IMR-90 (cell line): Measurements from ENCODE around the gene POLD4.
A peak's percentile ranks its signal among the peaks of the same experiment; 100 is the strongest.

Source experiments
- CEBPB ChIP-seq: IDR thresholded peaks from 2 replicates; pipeline ENCODE4 v1.6.1; 2012; ENCODE audit warnings: low read depth, low read length, improper control_type of control experiment
- POLR2A ChIP-seq: IDR thresholded peaks from 2 replicates; pipeline ENCODE4 v1.6.1; 2012; ENCODE audit warnings: mild to moderate bottlenecking, low read depth, low read length
- RAD21 ChIP-seq: IDR thresholded peaks from 2 replicates; pipeline ENCODE4 v1.6.1; 2012; ENCODE audit warnings: low read length, improper control_type of control experiment
- TF ChIP-seq, protein P1 (sequence below): conservative IDR thresholded peaks from 2 replicates; pipeline ENCODE4 v1.5.1; 2012; ENCODE audit warnings: mild to moderate bottlenecking, low read depth, low read length, improper control_type of control experiment
- TF ChIP-seq, protein P2 (sequence below): fragments of 150-350 bp; IDR thresholded peaks from 2 replicates; pipeline ENCODE4 v1.6.1; 2016; ENCODE audit warnings: low read depth, mild to moderate bottlenecking, low read length, moderate library complexity, borderline replicate concordance
- TF ChIP-seq, protein P3 (sequence below): fragments of 150-350 bp; IDR thresholded peaks from 2 replicates; pipeline ENCODE4 v1.6.1; 2017; ENCODE audit warnings: mild to moderate bottlenecking, antibody characterized with exemption, low read length, low read depth

DNA sequence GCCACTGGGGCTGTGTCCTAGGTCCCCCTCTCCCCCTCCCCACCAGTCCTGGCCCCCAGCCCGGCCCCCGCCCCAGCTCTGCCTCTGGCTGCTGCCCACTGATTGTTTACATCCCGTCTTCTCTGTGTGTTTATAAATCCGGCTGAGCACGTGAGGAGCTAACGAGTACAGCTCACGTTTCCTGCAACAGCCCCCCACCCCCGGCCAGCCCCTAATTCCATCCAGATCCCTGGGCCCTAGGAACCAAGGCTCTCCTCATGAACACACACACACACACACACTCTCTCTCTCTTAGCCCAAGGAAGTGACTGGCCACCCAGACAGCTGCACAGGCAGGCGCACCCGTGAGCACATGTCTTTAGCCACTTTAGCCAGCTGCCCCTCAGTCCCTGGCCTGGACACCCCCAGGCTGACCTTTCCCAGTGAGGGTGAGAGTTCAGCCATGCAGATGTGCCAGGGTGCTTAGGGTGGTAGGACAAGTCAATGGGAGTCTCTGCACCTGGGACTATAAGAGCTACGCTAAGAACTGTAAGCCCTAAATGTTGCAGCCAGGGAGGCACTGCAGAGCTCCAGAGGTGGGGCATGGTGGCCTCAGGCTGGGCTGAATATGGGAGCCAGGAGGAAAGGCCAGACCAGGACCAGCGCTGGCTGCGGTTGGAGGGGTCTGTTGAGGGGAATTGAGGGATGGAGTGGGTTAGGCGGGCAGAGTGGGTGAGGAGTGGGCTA is 17.2 kb upstream of the POLD4 start:
- TF ChIP-seq POLR2A (no peak), RAD21 (no peak), CEBPB (no peak)
- TF ChIP-seq, protein P1, sequence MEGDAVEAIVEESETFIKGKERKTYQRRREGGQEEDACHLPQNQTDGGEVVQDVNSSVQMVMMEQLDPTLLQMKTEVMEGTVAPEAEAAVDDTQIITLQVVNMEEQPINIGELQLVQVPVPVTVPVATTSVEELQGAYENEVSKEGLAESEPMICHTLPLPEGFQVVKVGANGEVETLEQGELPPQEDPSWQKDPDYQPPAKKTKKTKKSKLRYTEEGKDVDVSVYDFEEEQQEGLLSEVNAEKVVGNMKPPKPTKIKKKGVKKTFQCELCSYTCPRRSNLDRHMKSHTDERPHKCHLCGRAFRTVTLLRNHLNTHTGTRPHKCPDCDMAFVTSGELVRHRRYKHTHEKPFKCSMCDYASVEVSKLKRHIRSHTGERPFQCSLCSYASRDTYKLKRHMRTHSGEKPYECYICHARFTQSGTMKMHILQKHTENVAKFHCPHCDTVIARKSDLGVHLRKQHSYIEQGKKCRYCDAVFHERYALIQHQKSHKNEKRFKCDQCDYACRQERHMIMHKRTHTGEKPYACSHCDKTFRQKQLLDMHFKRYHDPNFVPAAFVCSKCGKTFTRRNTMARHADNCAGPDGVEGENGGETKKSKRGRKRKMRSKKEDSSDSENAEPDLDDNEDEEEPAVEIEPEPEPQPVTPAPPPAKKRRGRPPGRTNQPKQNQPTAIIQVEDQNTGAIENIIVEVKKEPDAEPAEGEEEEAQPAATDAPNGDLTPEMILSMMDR = no peak
- TF ChIP-seq, protein P2, sequence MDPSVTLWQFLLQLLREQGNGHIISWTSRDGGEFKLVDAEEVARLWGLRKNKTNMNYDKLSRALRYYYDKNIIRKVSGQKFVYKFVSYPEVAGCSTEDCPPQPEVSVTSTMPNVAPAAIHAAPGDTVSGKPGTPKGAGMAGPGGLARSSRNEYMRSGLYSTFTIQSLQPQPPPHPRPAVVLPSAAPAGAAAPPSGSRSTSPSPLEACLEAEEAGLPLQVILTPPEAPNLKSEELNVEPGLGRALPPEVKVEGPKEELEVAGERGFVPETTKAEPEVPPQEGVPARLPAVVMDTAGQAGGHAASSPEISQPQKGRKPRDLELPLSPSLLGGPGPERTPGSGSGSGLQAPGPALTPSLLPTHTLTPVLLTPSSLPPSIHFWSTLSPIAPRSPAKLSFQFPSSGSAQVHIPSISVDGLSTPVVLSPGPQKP = no peak
- TF ChIP-seq, protein P3, sequence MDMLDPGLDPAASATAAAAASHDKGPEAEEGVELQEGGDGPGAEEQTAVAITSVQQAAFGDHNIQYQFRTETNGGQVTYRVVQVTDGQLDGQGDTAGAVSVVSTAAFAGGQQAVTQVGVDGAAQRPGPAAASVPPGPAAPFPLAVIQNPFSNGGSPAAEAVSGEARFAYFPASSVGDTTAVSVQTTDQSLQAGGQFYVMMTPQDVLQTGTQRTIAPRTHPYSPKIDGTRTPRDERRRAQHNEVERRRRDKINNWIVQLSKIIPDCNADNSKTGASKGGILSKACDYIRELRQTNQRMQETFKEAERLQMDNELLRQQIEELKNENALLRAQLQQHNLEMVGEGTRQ = peak; percentile 72
